Neural progenitor cell (in vitro differentiated cells): ENCODE measurements around the gene SLC2A9. TPM values are rescaled to one million over a fixed set of nuclear protein-coding genes. Genes with fewer than 3 reads are reported as not detected.

Experiments
- DNase-seq: peaks from one replicate; pipeline ENCODE4 v3.0.0-alpha.2; 2016; ENCODE audit warnings: low spot score
- H2AFZ ChIP-seq: fragments of 200-600 bp; sonication (generic); replicated peaks from 2 replicates; pipeline ENCODE4 v1.6.1; 2016; ENCODE audit warnings: antibody characterized with exemption
- H3F3A ChIP-seq: fragments of 200-600 bp; sonication (generic); 2 replicates; pipeline ENCODE4 v1.6.1; 2016; ENCODE audit warnings: antibody characterized with exemption, low read depth
- H3K27ac ChIP-seq: fragments of 200-600 bp; sonication (generic); 2 replicates; pipeline ENCODE4 v1.5.1; 2016; ENCODE audit warnings: mild to moderate bottlenecking
- H3K27me3 ChIP-seq: fragments of 200-600 bp; sonication (generic); 2 replicates; pipeline ENCODE4 v1.6.1; 2016; ENCODE audit warnings: mild to moderate bottlenecking, moderate library complexity
- H3K36me3 ChIP-seq: fragments of 200-600 bp; sonication (generic); 2 replicates; pipeline ENCODE4 v1.5.1; 2016
- H3K4me1 ChIP-seq: fragments of 200-600 bp; sonication (generic); 2 replicates; pipeline ENCODE4 v1.6.1; 2016; ENCODE audit warnings: mixed run types
- H3K4me2 ChIP-seq: fragments of 200-600 bp; sonication (generic); 2 replicates; pipeline ENCODE4 v1.6.1; 2016
- H3K4me3 ChIP-seq: fragments of 200-600 bp; sonication (generic); 2 replicates; pipeline ENCODE4 v1.5.1; 2016
- H3K79me2 ChIP-seq: fragments of 200-600 bp; sonication (generic); 2 replicates; pipeline ENCODE4 v1.6.1; 2016; ENCODE audit warnings: low read depth
- H3K9ac ChIP-seq: fragments of 200-600 bp; sonication (generic); 2 replicates; pipeline ENCODE4 v1.6.1; 2016
- H3K9me3 ChIP-seq: fragments of 200-600 bp; sonication (generic); 2 replicates; pipeline ENCODE4 v1.5.1; 2016; ENCODE audit warnings: low read depth
- H4K20me1 ChIP-seq: fragments of 200-600 bp; sonication (generic); 2 replicates; pipeline ENCODE4 v1.6.1; 2016; ENCODE audit warnings: low read depth
- H3K27ac Mint-ChIP-seq: 3 replicates; pipeline ENCODE4 v1.8.0; 2021; ENCODE audit warnings: mixed read lengths
- H3K27me3 Mint-ChIP-seq: 2 replicates; pipeline ENCODE4 v1.8.0; 2022; ENCODE audit warnings: low read depth, mild to moderate bottlenecking, inconsistent platforms, moderate library complexity, mixed read lengths; ENCODE audit not compliant: insufficient read depth
- H3K36me3 Mint-ChIP-seq: 3 replicates; pipeline ENCODE4 v1.8.0; 2021; ENCODE audit warnings: mixed read lengths
- H3K4me1 Mint-ChIP-seq: 3 replicates; pipeline ENCODE4 v1.8.0; 2021; ENCODE audit warnings: mixed read lengths
- H3K4me3 Mint-ChIP-seq: 3 replicates; pipeline ENCODE4 v1.8.0; 2021; ENCODE audit warnings: mild to moderate bottlenecking, moderate library complexity, mixed read lengths
- H3K9me3 Mint-ChIP-seq: 3 replicates; pipeline ENCODE4 v1.8.0; 2020; ENCODE audit warnings: mixed read lengths
- EZH2 ChIP-seq: fragments of 200-600 bp; sonication (generic); IDR thresholded peaks from 2 replicates; pipeline ENCODE4 v1.6.1; 2017; ENCODE audit warnings: antibody characterized with exemption, mild to moderate bottlenecking, moderate library complexity
- EZH2phosphoT487 ChIP-seq: fragments of 200-600 bp; sonication (generic); IDR thresholded peaks from 2 replicates; pipeline ENCODE4 v1.6.1; 2017; ENCODE audit warnings: antibody characterized with exemption
- total RNA-seq: library from RNA; depleted of rRNA; stranded (reverse); fragments of >200 nt; gene quantifications from 2 replicates; pipeline ENCODE4 v1.2.3, GENCODE V29; 2015; ENCODE audit warnings: low replicate concordance
- TF ChIP-seq, protein P1 (sequence below): fragments of 200-600 bp; sonication (generic); IDR thresholded peaks from 2 replicates; pipeline ENCODE4 v1.5.1; 2017; ENCODE audit warnings: antibody characterized with exemption, mild to moderate bottlenecking

Gene SLC2A9
- total RNA-seq, 1 donor from 2014 or later, result not detected

DNA sequence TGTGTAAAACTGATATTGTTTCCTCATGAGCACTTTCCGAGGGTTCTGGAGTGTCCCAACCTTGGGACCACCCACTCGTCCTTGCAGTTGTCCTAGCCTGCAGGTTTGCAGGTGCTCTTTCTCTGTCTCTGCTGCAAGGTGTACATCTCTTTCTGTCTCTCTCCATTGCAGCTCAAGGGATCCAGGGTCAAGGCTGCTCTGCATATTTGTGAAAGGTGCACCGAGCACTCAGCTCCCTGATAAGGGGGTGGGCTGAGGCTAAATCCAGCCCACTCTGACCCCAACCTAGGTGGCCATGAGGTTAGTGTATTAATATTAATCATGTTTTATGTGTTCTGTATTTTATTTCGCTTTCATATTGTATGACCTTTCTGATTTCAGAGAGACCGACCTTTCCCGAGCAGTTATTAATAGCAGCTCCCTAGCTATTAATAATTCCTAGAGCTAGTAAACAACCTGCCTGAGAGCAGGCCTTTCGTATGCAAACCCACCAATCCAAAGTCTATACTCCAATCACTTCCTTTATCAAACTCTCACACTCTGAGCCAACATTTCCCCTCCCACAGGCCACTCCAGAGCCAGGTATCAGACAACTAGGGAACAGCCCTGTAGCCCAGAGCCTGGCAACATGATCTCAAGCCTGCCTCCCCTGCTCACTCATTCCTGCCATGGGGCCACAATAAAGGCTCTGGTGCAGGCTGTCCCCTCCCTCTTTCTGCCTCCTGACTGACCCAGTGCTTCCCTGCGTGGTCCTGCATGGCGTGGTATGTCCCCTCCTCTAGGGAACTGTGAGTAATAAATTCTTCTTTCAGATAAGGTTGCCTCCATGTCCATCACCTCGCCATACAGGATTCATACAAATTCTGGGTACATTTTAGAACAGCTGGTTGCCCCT, 73.9 kb downstream of the SLC2A9 start:
- no peak overlapping the region for H2AFZ ChIP-seq
- no peak overlapping the region for H3K9ac ChIP-seq
- peaks cover 4% of the 10 kb centered on the region for H3K27me3 Mint-ChIP-seq
- no peaks in the 10 kb centered on the region for H3K4me1 ChIP-seq
- no peaks in the 10 kb centered on the region for H3F3A ChIP-seq
- no peak overlapping the region for H3K4me3 ChIP-seq
- H3K27ac Mint-ChIP-seq, result no peak overlapping the region
- no peak overlapping the region for H3K27ac ChIP-seq
- no peak overlapping the region for H3K4me3 Mint-ChIP-seq
- no peaks in the 10 kb centered on the region for H3K27me3 ChIP-seq
- no peaks in the 10 kb centered on the region for H3K9me3 Mint-ChIP-seq
- TF ChIP-seq, protein P1, sequence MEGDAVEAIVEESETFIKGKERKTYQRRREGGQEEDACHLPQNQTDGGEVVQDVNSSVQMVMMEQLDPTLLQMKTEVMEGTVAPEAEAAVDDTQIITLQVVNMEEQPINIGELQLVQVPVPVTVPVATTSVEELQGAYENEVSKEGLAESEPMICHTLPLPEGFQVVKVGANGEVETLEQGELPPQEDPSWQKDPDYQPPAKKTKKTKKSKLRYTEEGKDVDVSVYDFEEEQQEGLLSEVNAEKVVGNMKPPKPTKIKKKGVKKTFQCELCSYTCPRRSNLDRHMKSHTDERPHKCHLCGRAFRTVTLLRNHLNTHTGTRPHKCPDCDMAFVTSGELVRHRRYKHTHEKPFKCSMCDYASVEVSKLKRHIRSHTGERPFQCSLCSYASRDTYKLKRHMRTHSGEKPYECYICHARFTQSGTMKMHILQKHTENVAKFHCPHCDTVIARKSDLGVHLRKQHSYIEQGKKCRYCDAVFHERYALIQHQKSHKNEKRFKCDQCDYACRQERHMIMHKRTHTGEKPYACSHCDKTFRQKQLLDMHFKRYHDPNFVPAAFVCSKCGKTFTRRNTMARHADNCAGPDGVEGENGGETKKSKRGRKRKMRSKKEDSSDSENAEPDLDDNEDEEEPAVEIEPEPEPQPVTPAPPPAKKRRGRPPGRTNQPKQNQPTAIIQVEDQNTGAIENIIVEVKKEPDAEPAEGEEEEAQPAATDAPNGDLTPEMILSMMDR, result no peak
- TF ChIP-seq EZH2phosphoT487 (no peak), EZH2 (no peak)
- H3K4me2 ChIP-seq, result no peak overlapping the region
- no peaks in the 10 kb centered on the region for H4K20me1 ChIP-seq
- H3K36me3 ChIP-seq, result no peaks in the 10 kb centered on the region
- H3K9me3 ChIP-seq, result no peaks in the 10 kb centered on the region
- no peaks in the 10 kb centered on the region for H3K36me3 Mint-ChIP-seq
- no peaks in the 10 kb centered on the region for H3K79me2 ChIP-seq
- peaks cover 9% of the 10 kb centered on the region for H3K4me1 Mint-ChIP-seq
- no peak for DNase-seq

DNA sequence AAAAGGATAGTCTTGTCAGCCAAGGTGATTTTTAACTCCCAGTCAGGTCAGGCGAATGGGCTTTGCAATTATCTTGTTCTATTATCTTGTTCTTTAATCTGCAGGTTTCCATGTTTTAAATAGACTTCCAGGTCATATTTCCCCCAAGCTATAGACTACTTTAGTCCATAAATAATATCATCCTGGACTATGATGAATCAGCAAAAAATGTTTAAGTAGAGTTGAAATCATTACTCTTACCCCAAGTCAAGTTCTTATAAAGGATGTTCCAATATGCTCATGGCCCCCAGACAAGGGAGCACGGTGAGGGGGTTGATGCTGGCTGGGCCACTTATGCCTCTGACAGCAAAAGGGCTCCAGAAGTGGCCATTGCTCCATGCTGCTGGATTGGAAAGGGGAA, 75.1 kb downstream of the SLC2A9 start:
- H3K4me3 ChIP-seq, result no peak overlapping the region
- H3K9ac ChIP-seq, result no peak overlapping the region
- H3K27ac Mint-ChIP-seq, result no peak overlapping the region
- H3K4me1 ChIP-seq, result no peaks in the 10 kb centered on the region
- H3K79me2 ChIP-seq, result no peaks in the 10 kb centered on the region
- H3K27ac ChIP-seq, result no peak overlapping the region
- no peaks in the 10 kb centered on the region for H3K9me3 Mint-ChIP-seq
- no peaks in the 10 kb centered on the region for H4K20me1 ChIP-seq
- no peaks in the 10 kb centered on the region for H3K36me3 Mint-ChIP-seq
- no peak overlapping the region for H3K4me2 ChIP-seq
- H3K27me3 Mint-ChIP-seq, result peaks cover 4% of the 10 kb centered on the region
- no peak for DNase-seq
- no peak overlapping the region for H2AFZ ChIP-seq
- no peaks in the 10 kb centered on the region for H3K36me3 ChIP-seq
- no peaks in the 10 kb centered on the region for H3K9me3 ChIP-seq
- no peaks in the 10 kb centered on the region for H3F3A ChIP-seq
- no peak for TF ChIP-seq EZH2phosphoT487
- no peak for TF ChIP-seq EZH2
- TF ChIP-seq, protein P1, result no peak
- H3K4me3 Mint-ChIP-seq, result no peak overlapping the region
- no peaks in the 10 kb centered on the region for H3K27me3 ChIP-seq
- peaks cover 9% of the 10 kb centered on the region for H3K4me1 Mint-ChIP-seq

DNA sequence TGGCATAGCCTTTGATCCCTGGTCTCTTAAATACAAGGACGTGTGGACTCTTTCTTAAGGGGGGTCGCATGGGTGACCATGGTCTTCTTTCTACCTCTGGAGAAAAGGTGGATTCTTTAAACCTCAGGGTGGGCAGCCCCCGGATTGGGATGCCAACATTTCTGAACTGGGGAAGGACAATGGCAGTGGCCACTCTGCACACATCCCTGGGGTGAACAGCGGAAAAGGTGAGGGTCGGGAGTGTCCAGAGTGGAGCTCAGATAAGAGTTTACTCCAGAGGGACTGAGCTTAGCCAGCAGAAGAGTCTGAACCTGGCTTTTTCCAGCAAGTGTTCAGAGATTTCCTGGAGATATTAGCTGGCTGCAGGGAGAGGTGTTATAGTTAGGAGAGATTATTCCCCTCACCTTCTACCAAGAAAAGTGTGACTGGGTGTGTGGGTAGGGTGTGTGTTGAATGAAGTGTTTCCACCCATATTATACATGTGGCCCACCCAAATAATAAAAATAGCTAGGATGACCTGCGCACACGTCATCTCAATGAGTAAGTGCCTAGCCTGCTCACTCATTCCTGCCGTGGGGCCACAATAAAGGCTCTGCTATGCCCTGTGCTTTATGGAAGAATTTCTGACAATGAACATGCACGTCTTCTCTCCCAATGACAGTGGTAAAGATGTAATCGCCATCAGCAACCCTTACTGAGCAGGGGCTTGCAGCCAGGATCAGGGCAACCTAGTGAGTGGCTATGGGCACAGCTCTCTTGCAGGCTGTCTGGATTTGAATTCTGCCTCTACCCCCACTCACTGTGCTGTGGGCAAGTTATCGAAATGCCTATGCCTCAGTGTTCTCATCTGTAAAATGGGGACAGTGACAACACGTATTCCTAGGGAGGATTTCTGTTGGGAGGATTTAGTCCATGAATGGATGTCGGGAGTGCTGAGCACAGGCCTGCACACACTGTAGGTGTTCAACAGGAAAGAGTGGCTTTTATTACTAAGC, 76.6 kb downstream of the SLC2A9 start:
- no peak for DNase-seq
- H3K4me3 ChIP-seq, result no peak overlapping the region
- no peaks in the 10 kb centered on the region for H3K79me2 ChIP-seq
- no peak overlapping the region for H3K27ac ChIP-seq
- H3K9me3 ChIP-seq, result no peaks in the 10 kb centered on the region
- H3K36me3 Mint-ChIP-seq, result no peaks in the 10 kb centered on the region
- peaks cover 7% of the 10 kb centered on the region for H3K4me1 Mint-ChIP-seq
- H3K36me3 ChIP-seq, result no peaks in the 10 kb centered on the region
- H2AFZ ChIP-seq, result no peak overlapping the region
- no peaks in the 10 kb centered on the region for H4K20me1 ChIP-seq
- no peak overlapping the region for H3K4me3 Mint-ChIP-seq
- H3K4me1 ChIP-seq, result no peaks in the 10 kb centered on the region
- H3K9ac ChIP-seq, result no peak overlapping the region
- H3K27me3 Mint-ChIP-seq, result peaks cover 7% of the 10 kb centered on the region
- no peaks in the 10 kb centered on the region for H3F3A ChIP-seq
- TF ChIP-seq EZH2 (no peak), EZH2phosphoT487 (no peak)
- H3K27me3 ChIP-seq, result no peaks in the 10 kb centered on the region
- no peak overlapping the region for H3K27ac Mint-ChIP-seq
- no peak overlapping the region for H3K4me2 ChIP-seq
- H3K9me3 Mint-ChIP-seq, result no peaks in the 10 kb centered on the region
